Naive thymus-derived CD8-positive, alpha-beta T cell (primary cell): ENCODE results near the gene OSCP1. TPM values are rescaled to one million over a fixed set of nuclear protein-coding genes. Genes with fewer than 3 reads are reported as not detected.
A peak's percentile ranks its signal among the peaks of the same experiment; 100 is the strongest.
"Not testable (repeated sequence)": the region's sequence is repeated elsewhere in the genome, so short reads cannot be mapped to it uniquely, and the experiment has no call there.

ENCODE experiments used
- ATAC-seq, 2 donors: fragments of 150-1000 bp; cut with Tn5 transposase in 1 of 2; sonication (Bioruptor Pico), chemical (Tn5 transposase) in 1 of 2; 1 replicate in 1 of 2; 2 replicates in 1 of 2; pipeline ENCODE4 v1.10.0; 2021; ENCODE audit warnings: mild to moderate bottlenecking in 2 of 2, moderate library complexity in 2 of 2
- POLR2A ChIA-PET: fragments of 350-600 bp; sonication (Branson Sonifier 250); formaldehyde crosslinking; loops from one replicate; lab custom pipeline; 2021; ENCODE audit warnings: antibody characterized with exemption; lab: Charles Lee
- DNase-seq, 10 donors: peaks; one replicate each; pipeline versions ENCODE4 v3.0.0 to v3.0.0-alpha.2; 2020 to 2022
- H3K27ac Mint-ChIP-seq, 10 donors: one replicate each; pipeline ENCODE4 v1.8.0; 2020 to 2022; ENCODE audit warnings: mild to moderate bottlenecking in 10 of 10, mixed read lengths in 10 of 10, moderate library complexity in 4 of 10, inconsistent platforms in 1 of 10
- H3K27me3 Mint-ChIP-seq, 5 donors: one replicate each; pipeline ENCODE4 v1.8.0; 2021 to 2022; ENCODE audit warnings: mixed read lengths in 5 of 5
- H3K36me3 Mint-ChIP-seq, 3 donors: one replicate each; pipeline ENCODE4 v1.8.0; 2020 to 2022; ENCODE audit warnings: mixed read lengths in 3 of 3, mild to moderate bottlenecking in 2 of 3, inconsistent platforms in 1 of 3
- H3K4me1 Mint-ChIP-seq, 4 donors: one replicate each; pipeline ENCODE4 v1.8.0; 2021 to 2022; ENCODE audit warnings: mixed read lengths in 4 of 4
- H3K4me3 Mint-ChIP-seq, 10 donors: one replicate each; pipeline ENCODE4 v1.8.0; 2020 to 2022; ENCODE audit warnings: mild to moderate bottlenecking in 10 of 10, mixed read lengths in 10 of 10, moderate library complexity in 6 of 10, inconsistent platforms in 1 of 10
- H3K9me3 Mint-ChIP-seq, 9 donors: one replicate each; pipeline ENCODE4 v1.8.0; 2020 to 2022; ENCODE audit warnings: mixed read lengths in 9 of 9, mild to moderate bottlenecking in 3 of 9, inconsistent platforms in 1 of 9, moderate library complexity in 1 of 9
- polyA plus RNA-seq, 3 donors: library from polyadenylated mRNA; unstranded; fragments of 300-500 nt; fragmentation: Illumina TruSeq; gene quantifications; one replicate each; pipeline ENCODE4 v1.2.3, GENCODE V29; 2021
- total RNA-seq, 8 experiments: library from RNA in 2 of 8; stranded (reverse) in 2 of 8; gene quantifications; one replicate each; pipeline ENCODE4 v1.2.3 and lab custom pipeline; 2021 to 2026

OSCP1 gene, protein sequence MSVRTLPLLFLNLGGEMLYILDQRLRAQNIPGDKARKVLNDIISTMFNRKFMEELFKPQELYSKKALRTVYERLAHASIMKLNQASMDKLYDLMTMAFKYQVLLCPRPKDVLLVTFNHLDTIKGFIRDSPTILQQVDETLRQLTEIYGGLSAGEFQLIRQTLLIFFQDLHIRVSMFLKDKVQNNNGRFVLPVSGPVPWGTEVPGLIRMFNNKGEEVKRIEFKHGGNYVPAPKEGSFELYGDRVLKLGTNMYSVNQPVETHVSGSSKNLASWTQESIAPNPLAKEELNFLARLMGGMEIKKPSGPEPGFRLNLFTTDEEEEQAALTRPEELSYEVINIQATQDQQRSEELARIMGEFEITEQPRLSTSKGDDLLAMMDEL
- total RNA-seq (1 to 10 TPM; 1.4 to 1.5 TPM), polyA plus RNA-seq (1 to 10 TPM in 1 of 3 donors, under 1 TPM in 2; 0.24 to 1.7 (median 0.94) TPM), total RNA-seq (lab: John Stamatoyannopoulos, UW) (0 to 2.2 (median 1.2) reads per million in 6 experiments)

- Mint-ChIP-seq H3K36me3 (peaks cover 0 to 4% (median 0%) of the 10 kb centered on the region in 3 donors), H3K27ac (peak within 1 kb of the TSS; percentile 90 to 99 (median 98)), H3K27me3 (peaks cover 0 to 3% (median 0%) of the 10 kb centered on the region in 5 donors), H3K9me3 (no peaks in the 10 kb centered on the region), H3K4me3 (peak within 1 kb of the TSS; percentile 87 to 97 (median 92)), H3K4me1 (peaks cover 13 to 23% (median 20%) of the 10 kb centered on the region in 4 donors)
- ATAC-seq (peak; percentile 97 to 98), DNase-seq (peak; percentile 77 to 93 (median 83))
- POLR2A ChIA-PET: interaction anchor here (0.5 to 3.6 kb wide), 10 partner anchors 11 to 894 kb away, joined by 3 to 35 read pairs (median 3); partner anchors contain the start of gene MRPS15
Measured at GRCh38 chr1:36450270-36450918, at the start of gene OSCP1. OSCP1 (minus strand) TSS chr1:36450451; CDS start chr1:36450369, 82 bp downstream.

DNA sequence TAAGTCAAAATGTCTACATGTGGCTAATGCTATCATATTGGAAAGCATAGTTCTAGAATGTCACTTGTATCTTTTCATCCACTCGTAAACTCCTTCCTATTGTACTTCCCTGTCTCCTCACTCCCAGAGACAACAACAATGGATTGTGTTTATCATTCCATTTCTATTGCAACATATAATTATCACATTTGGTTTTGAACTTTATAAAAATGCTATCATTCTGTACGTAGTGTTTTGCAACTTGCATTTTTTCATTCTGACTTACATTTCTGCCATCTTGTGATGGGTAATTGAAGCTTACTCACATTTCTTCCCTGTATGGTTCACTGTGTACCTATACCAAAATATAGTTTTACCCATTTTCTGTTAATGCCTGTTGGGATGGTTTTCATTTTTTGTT lies 47.0 kb upstream of the OSCP1 start:
- no peak overlapping the region for H3K4me3 Mint-ChIP-seq
- peaks cover 0 to 2% (median 0%) of the 10 kb centered on the region in 3 donors for H3K36me3 Mint-ChIP-seq
- no peak overlapping the region for H3K27ac Mint-ChIP-seq
- no peak for DNase-seq
- no peaks in the 10 kb centered on the region for H3K4me1 Mint-ChIP-seq
- ATAC-seq: no peak
- H3K27me3 Mint-ChIP-seq: peaks cover 0 to 11% (median 7%) of the 10 kb centered on the region in 5 donors
- no peaks in the 10 kb centered on the region for H3K9me3 Mint-ChIP-seq
- POLR2A ChIA-PET: no interaction called here

GRCh38 chr1:36494971-36495370 lies 44.7 kb upstream of the OSCP1 start:
- Mint-ChIP-seq H3K4me3 (no peak overlapping the region), H3K9me3 (no peaks in the 10 kb centered on the region), H3K4me1 (no peaks in the 10 kb centered on the region), H3K36me3 (peaks cover 0 to 2% (median 0%) of the 10 kb centered on the region in 3 donors), H3K27me3 (peaks cover 0 to 11% (median 6%) of the 10 kb centered on the region in 5 donors), H3K27ac (no peak overlapping the region)
- DNase-seq (no peak), ATAC-seq (no peak)
- POLR2A ChIA-PET: no interaction called here

DNA sequence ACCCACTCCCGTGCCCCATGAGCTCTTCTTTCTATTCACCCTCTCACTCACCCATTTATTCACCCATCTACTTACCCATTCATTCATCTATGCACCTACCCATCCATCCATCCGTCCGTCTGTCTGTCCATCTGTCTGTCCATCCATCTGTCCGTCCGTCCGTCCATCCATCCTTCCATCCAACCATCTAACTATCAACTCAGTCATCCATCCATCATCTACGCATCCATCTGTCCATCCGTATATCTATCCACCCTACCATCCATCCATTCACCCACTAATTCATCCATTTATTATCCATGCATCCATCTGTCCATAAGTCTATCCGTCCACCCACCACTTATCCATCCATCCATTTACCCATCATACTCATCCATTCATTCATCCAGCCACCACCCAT lies 43.3 kb upstream of the OSCP1 start:
- DNase-seq (no peak), ATAC-seq (no peak)
- no peaks in the 10 kb centered on the region for H3K4me1 Mint-ChIP-seq
- H3K27ac Mint-ChIP-seq: peak overlapping the region in 1 of 10 donors; percentile 21
- peaks cover 0 to 11% (median 6%) of the 10 kb centered on the region in 5 donors for H3K27me3 Mint-ChIP-seq
- no peaks in the 10 kb centered on the region for H3K9me3 Mint-ChIP-seq
- no peak overlapping the region for H3K4me3 Mint-ChIP-seq
- peaks cover 0 to 2% (median 0%) of the 10 kb centered on the region in 3 donors for H3K36me3 Mint-ChIP-seq
- POLR2A ChIA-PET: no interaction called here

- Mint-ChIP-seq H3K4me1 (no peaks in the 10 kb centered on the region), H3K4me3 (no peak overlapping the region), H3K27ac (no peak overlapping the region), H3K27me3 (peaks cover 0 to 11% (median 6%) of the 10 kb centered on the region in 5 donors), H3K9me3 (no peaks in the 10 kb centered on the region), H3K36me3 (peaks cover 0 to 2% (median 0%) of the 10 kb centered on the region in 3 donors)
- no peak for DNase-seq
- ATAC-seq: no peak
- POLR2A ChIA-PET: no interaction called here
Measured at GRCh38 chr1:36492491-36492890, 42.2 kb upstream of the OSCP1 start.

- H3K36me3 Mint-ChIP-seq, H3K9me3 Mint-ChIP-seq, POLR2A ChIA-PET, DNase-seq, H3K4me3 Mint-ChIP-seq, ATAC-seq: not testable (repeated sequence)
- Mint-ChIP-seq H3K27ac (peak overlapping the region in 1 of 10 donors; percentile 3), H3K4me1 (peaks cover 0 to 14% (median 0%) of the 10 kb centered on the region in 4 donors), H3K27me3 (peaks cover 0 to 10% (median 5%) of the 10 kb centered on the region in 5 donors)
Measured at GRCh38 chr1:36489258-36490051, 39.2 kb upstream of the OSCP1 start.

DNA sequence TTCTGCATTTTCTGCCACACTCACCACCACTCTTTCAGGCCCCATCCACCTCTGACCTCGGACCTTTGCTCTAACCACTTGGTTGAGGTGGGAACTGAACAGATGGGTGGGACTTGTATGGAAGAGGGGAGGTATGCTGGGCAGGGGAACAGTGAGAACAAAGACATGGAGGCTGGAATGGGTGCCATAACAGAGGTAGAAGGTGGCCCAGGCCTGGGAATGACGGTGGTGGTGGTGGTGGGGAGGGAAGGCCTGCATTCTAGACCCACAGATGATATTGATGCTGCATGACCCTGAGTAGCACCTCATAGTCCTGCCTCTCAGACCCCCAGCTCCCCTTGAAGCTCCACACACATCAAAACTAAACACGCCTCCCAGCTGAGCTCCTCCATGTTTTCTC lies 37.7 kb upstream of the OSCP1 start:
- peaks cover 0 to 14% (median under 1%) of the 10 kb centered on the region in 4 donors for H3K4me1 Mint-ChIP-seq
- peak overlapping the region in 1 of 10 donors; percentile 48 for H3K27ac Mint-ChIP-seq
- ATAC-seq (no peak), DNase-seq (no peak)
- peaks cover 0 to 3% (median 0%) of the 10 kb centered on the region in 5 donors for H3K27me3 Mint-ChIP-seq
- POLR2A ChIA-PET: no interaction called here
- no peak overlapping the region for H3K4me3 Mint-ChIP-seq
- no peaks in the 10 kb centered on the region for H3K36me3 Mint-ChIP-seq
- H3K9me3 Mint-ChIP-seq: no peaks in the 10 kb centered on the region

DNA sequence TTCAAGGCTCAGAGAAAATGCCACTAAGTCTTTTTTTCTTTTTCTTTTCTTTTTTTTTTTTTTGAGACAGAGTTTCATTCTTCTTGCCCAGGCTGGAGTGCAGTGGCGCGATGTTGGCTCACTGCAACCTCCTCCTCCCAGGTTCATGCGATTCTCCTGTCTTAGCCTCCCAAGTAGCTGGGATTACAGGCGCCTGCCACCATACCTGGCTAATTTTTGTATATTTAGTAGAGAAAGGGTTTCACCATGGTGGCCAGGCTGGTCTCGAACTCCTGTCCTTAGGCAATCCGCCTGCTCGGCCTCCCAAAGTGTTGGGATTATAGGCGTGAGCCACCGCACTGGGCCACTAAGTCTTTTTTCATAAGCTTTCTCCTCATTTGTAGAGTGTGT lies 37.1 kb upstream of the OSCP1 start:
- H3K4me3 Mint-ChIP-seq, H3K9me3 Mint-ChIP-seq, H3K36me3 Mint-ChIP-seq, POLR2A ChIA-PET, DNase-seq, H3K27me3 Mint-ChIP-seq, H3K27ac Mint-ChIP-seq, ATAC-seq: not testable (repeated sequence)
- H3K4me1 Mint-ChIP-seq: peaks cover 0 to 15% (median 3%) of the 10 kb centered on the region in 4 donors

GRCh38 chr1:36486439-36487335 lies 36.4 kb upstream of the OSCP1 start:
- H3K27me3 Mint-ChIP-seq: peaks cover 0 to 9% (median under 1%) of the 10 kb centered on the region in 5 donors
- no peaks in the 10 kb centered on the region for H3K9me3 Mint-ChIP-seq
- ATAC-seq (no peak), DNase-seq (no peak)
- no peaks in the 10 kb centered on the region for H3K36me3 Mint-ChIP-seq
- peaks cover 6 to 21% (median 10%) of the 10 kb centered on the region in 4 donors for H3K4me1 Mint-ChIP-seq
- no peak overlapping the region for H3K27ac Mint-ChIP-seq
- POLR2A ChIA-PET: no interaction called here
- peak overlapping the region in 1 of 10 donors; percentile 12 for H3K4me3 Mint-ChIP-seq

- Mint-ChIP-seq H3K9me3 (no peaks in the 10 kb centered on the region), H3K27ac (peak overlapping the region in 1 of 10 donors; percentile 24)
- POLR2A ChIA-PET: no interaction called here
Measured at GRCh38 chr1:36486093-36486438, 35.8 kb upstream of the OSCP1 start.

GRCh38 chr1:36484099-36484498 lies 33.8 kb upstream of the OSCP1 start:
- peaks cover 7 to 23% (median 12%) of the 10 kb centered on the region in 4 donors for H3K4me1 Mint-ChIP-seq
- POLR2A ChIA-PET: interaction anchor here (0.6 kb wide), 2 partner anchors 34 to 128 kb away, joined by 3 to 6 read pairs; no protein-coding TSS in a partner anchor
- ATAC-seq (no peak), DNase-seq (no peak)
- H3K9me3 Mint-ChIP-seq: no peaks in the 10 kb centered on the region
- no peaks in the 10 kb centered on the region for H3K36me3 Mint-ChIP-seq
- no peak overlapping the region for H3K4me3 Mint-ChIP-seq
- H3K27ac Mint-ChIP-seq: no peak overlapping the region
- H3K27me3 Mint-ChIP-seq: peaks cover 0 to 16% (median 4%) of the 10 kb centered on the region in 5 donors

More at GRCh38 chr1:36486093-36486438, 35.8 kb upstream of the OSCP1 start:
- peaks cover 7 to 23% (median 12%) of the 10 kb centered on the region in 4 donors for H3K4me1 Mint-ChIP-seq
- no peaks in the 10 kb centered on the region for H3K36me3 Mint-ChIP-seq
- no peak overlapping the region for H3K4me3 Mint-ChIP-seq
- DNase-seq (no peak), ATAC-seq (no peak)
- H3K27me3 Mint-ChIP-seq: peaks cover 0 to 10% (median 2%) of the 10 kb centered on the region in 5 donors
